Kidney (tissue), 14 donors: ENCODE results near the gene IL20. TPM values are rescaled to one million over a fixed set of nuclear protein-coding genes. Genes with fewer than 3 reads are reported as not detected.

ENCODE experiments used
- DNase-seq, 5 donors: peaks; one replicate each; pipeline ENCODE4 v3.0.0-alpha.2; 2013 to 2020
- FAIRE-seq: peaks from 2 replicates; lab custom pipeline; 2012; peaks lifted over from hg19 to GRCh38; lab: Jason Lieb, UNC
- H3K27ac ChIP-seq, 2 donors: one replicate each; pipeline ENCODE4 v1.7.0; 2013; ENCODE audit warnings: low read depth in 2 of 2, low read length in 2 of 2, inconsistent platforms in 1 of 2
- H3K27me3 ChIP-seq: one replicate; pipeline ENCODE4 v1.7.1; 2013; ENCODE audit warnings: low read length, inconsistent platforms; ENCODE audit not compliant: control insufficient read depth, insufficient read depth
- H3K36me3 ChIP-seq, 3 donors: one replicate each; pipeline versions ENCODE4 v1.7.0 to v1.7.1; 2013; ENCODE audit warnings: low read length in 3 of 3, control low read depth in 1 of 3, inconsistent platforms in 1 of 3; ENCODE audit not compliant: insufficient read depth in 3 of 3, control insufficient read depth in 2 of 3
- H3K4me1 ChIP-seq, 3 donors: one replicate each; pipeline versions ENCODE4 v1.7.0 to v1.7.1; 2013; ENCODE audit warnings: low read length in 3 of 3, inconsistent platforms in 1 of 3, low read depth in 1 of 3; ENCODE audit not compliant: control insufficient read depth in 2 of 3, insufficient read depth in 2 of 3
- H3K4me3 ChIP-seq, 3 donors: one replicate each; pipeline versions ENCODE4 v1.7.0 to v1.8.1; 2013; ENCODE audit warnings: low read length in 3 of 3, control low read depth in 1 of 3, inconsistent platforms in 1 of 3
- H3K9ac ChIP-seq, 3 donors: one replicate each; pipeline versions ENCODE4 v1.7.0 to v1.7.1; 2013; ENCODE audit warnings: low read length in 3 of 3, control low read depth in 1 of 3, inconsistent platforms in 1 of 3
- H3K9me3 ChIP-seq, 3 donors: one replicate each; pipeline versions ENCODE4 v1.7.0 to v1.7.1; 2013; ENCODE audit warnings: low read length in 3 of 3, control low read depth in 1 of 3, inconsistent platforms in 1 of 3; ENCODE audit not compliant: control insufficient read depth in 2 of 3, insufficient read depth in 1 of 3
- CTCF ChIP-seq: IDR thresholded peaks from 3 replicates; pipeline ENCODE4 v1.5.1; 2012; ENCODE audit warnings: mild to moderate bottlenecking, moderate library complexity, borderline replicate concordance; ENCODE audit not compliant: insufficient read depth; ENCODE audit errors: extremely low read depth
- intact Hi-C: fragments of 100-400 bp; cut with DNase I; formaldehyde crosslinking; loops from one replicate; pipeline ENCODE4 v1.11.1; 2022
- polyA plus RNA-seq: library from polyadenylated mRNA; stranded (reverse); fragments of 350-450 nt; fragmentation: Illumina TruSeq; extraction: RNeasy Lipid Tissue Mini Kit (QIAGEN cat#74804); gene quantifications from one replicate; pipeline ENCODE4 v1.2.3, GENCODE V29; 2014; ENCODE audit warnings: low read depth, low replicate concordance; ENCODE audit not compliant: insufficient read depth
- total RNA-seq: library from RNA; stranded (reverse); fragmentation: NEBNext Ultra II Directional; extraction: Animal tissue kit (Norgen Biotek cat#: 25700); gene quantifications from one replicate; pipeline ENCODE4 v1.2.1, GENCODE V29; 2021
- donor health status: control.
- donor health status: control.
- donor health status: control.
- donor health status: control.
- donor health status: control.
- donor health status: DM: yes; HTN: yes; CAD: no.
- donor health status: Normal renal cell carcinoma (clear cell type).

Gene IL20
- total and polyA plus RNA-seq, 2 donors from 2014 or later, result not detected

GRCh38 chr1:206907304-206907991, 42.0 kb downstream of the IL20 start:
- Histone ChIP-seq H3K4me1 (peaks cover 0 to 7% (median 0%) of the 10 kb centered on the region in 3 donors), H3K36me3 (no peaks in the 10 kb centered on the region), H3K27ac (no peak overlapping the region), H3K9me3 (no peaks in the 10 kb centered on the region), H3K27me3 (no peaks in the 10 kb centered on the region), H3K4me3 (no peak overlapping the region), H3K9ac (no peak overlapping the region)
- intact Hi-C loops, result no loop called here
- TF ChIP-seq CTCF, result peak; percentile 10
- DNase-seq, result peak in 1 of 5 donors; percentile 80
- no peak for FAIRE-seq

DNA sequence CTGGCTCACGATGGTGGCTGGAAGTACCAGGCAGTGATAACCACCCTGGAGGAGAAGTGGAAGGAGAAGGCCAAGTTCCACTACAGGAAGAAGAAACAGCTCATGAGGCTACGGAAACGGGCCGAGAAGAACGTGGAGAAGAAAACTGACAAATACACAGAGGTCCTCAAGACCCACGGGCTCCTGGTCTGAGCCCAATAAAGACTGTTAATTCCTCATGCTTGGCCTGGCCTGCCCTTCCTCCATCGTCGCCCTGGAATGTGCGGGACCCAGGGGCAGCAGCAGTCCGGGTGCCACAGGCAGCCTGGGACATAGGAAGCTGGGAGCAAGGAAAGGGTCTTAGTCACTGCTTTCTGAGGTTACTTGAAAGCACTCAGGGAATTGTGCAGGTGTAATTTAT, 42.6 kb downstream of the IL20 start:
- Histone ChIP-seq H3K27ac (no peak overlapping the region), H3K4me3 (no peak overlapping the region), H3K27me3 (no peaks in the 10 kb centered on the region), H3K9me3 (no peaks in the 10 kb centered on the region), H3K9ac (no peak overlapping the region), H3K4me1 (peaks cover 0 to 7% (median 0%) of the 10 kb centered on the region in 3 donors), H3K36me3 (no peaks in the 10 kb centered on the region)
- intact Hi-C loops, result no loop called here
- DNase-seq (no peak), FAIRE-seq (no peak)
- no peak for TF ChIP-seq CTCF

DNA sequence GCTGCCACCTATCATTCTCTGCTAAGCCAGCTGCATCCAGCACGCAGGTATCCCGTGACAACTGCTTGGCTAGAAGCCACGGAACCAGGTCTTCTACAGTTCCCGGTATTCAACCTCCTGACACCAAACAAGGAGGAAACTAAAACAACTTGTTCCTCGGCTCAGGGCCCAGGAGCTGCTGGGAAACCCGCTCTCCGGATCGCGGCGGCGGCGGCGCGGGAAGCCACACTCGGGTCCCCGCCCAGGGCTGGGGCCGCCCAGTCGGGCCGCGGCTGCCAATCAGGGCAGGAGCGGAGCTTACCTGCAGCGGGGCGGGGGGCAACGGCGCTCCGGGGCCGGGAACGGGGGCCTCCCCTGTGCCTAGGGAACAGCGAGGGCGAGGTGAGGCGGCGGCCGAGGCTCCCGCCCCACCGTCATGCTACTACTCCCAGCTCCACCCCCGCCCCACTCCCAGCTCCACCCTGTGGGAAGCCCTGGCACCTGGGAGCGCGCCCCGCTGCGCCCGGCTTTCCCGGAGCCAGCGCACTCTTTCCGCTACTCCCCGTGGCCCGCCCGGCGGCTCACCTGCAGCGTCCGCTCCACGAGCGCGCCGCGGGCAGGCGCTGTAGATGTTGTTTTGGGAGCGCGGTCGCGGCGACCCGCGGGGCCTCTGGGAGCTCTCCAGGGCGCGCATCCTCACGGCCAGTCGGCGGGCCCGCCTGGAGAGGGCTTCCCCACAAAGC, 43.9 kb downstream of the IL20 start:
- peak overlapping the region; percentile 66 to 74 for H3K27ac ChIP-seq
- intact Hi-C loops, result no loop called here

More for the DNA sequence above, 43.9 kb downstream of the IL20 start:
- no peaks in the 10 kb centered on the region for H3K36me3 ChIP-seq
- no peaks in the 10 kb centered on the region for H3K27me3 ChIP-seq
- H3K4me3 ChIP-seq, result peak overlapping the region; percentile 12 to 31 (median 21)
- H3K4me1 ChIP-seq, result peaks cover 0 to 7% (median 0%) of the 10 kb centered on the region in 3 donors
- TF ChIP-seq CTCF, result no peak
- H3K9ac ChIP-seq, result peak overlapping the region in 2 of 3 donors; percentile 11 to 53
- no peaks in the 10 kb centered on the region for H3K9me3 ChIP-seq
- DNase-seq, result peak; percentile 84 to 97 (median 92)
- no peak for FAIRE-seq
